ENCODE data around the gene LAMC2.

- no peak for TF ChIP-seq POLR2A (IDR thresholded peaks at IDR 0.05)
- TF ChIP-seq, protein P1, sequence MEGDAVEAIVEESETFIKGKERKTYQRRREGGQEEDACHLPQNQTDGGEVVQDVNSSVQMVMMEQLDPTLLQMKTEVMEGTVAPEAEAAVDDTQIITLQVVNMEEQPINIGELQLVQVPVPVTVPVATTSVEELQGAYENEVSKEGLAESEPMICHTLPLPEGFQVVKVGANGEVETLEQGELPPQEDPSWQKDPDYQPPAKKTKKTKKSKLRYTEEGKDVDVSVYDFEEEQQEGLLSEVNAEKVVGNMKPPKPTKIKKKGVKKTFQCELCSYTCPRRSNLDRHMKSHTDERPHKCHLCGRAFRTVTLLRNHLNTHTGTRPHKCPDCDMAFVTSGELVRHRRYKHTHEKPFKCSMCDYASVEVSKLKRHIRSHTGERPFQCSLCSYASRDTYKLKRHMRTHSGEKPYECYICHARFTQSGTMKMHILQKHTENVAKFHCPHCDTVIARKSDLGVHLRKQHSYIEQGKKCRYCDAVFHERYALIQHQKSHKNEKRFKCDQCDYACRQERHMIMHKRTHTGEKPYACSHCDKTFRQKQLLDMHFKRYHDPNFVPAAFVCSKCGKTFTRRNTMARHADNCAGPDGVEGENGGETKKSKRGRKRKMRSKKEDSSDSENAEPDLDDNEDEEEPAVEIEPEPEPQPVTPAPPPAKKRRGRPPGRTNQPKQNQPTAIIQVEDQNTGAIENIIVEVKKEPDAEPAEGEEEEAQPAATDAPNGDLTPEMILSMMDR (IDR thresholded peaks at IDR 0.05): no peak
Measured at GRCh38 chr1:183279835-183280234, 93.8 kb downstream of the LAMC2 start.

Measured in ovary (tissue), 3 donors.